ENCODE results near the gene MB. TPM values are rescaled to one million over a fixed set of nuclear protein-coding genes. Genes with fewer than 3 reads are reported as not detected.

Gene MB
- total RNA-seq, 2 donors from 2014 or later: not detected

DNA sequence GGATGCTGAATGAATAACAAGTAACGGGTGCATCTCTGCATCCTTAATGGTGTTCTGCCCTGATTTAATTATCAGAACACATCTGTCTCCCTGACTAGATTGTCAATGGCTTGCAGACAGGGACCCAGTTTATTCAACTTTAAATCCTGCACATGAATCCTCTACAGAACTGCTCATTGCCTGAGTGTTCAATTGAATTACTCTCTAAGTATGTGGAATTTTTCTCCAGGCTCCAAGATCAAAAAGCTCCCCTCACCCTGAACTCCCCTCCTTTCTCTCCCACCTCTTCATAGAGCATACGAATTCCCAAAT lies 11.8 kb downstream of the MB start:
- DNase-seq (ENCODE audit: low spot score): no peak
- Mint-ChIP-seq H3K27me3 (peaks cover 15 to 25% of the 10 kb centered on the region in 2 donors), H3K27ac (no peak overlapping the region), H3K4me1 (ENCODE audit: low read depth in 2 of 2) (no peaks in the 10 kb centered on the region), H3K9me3 (no peaks in the 10 kb centered on the region), H3K4me3 (no peak overlapping the region), H3K36me3 (no peaks in the 10 kb centered on the region)
- ATAC-seq: no peak

GRCh38 chr22:35604621-35605368 lies 12.3 kb downstream of the MB start:
- ATAC-seq (no peak), DNase-seq (ENCODE audit: low spot score) (no peak)
- Mint-ChIP-seq H3K4me1 (ENCODE audit: low read depth in 2 of 2) (no peaks in the 10 kb centered on the region), H3K4me3 (no peak overlapping the region), H3K36me3 (no peaks in the 10 kb centered on the region), H3K27ac (no peak overlapping the region), H3K27me3 (peaks cover 15 to 25% of the 10 kb centered on the region in 2 donors), H3K9me3 (no peaks in the 10 kb centered on the region)

GRCh38 chr22:35601743-35602615 lies 15.2 kb downstream of the MB start:
- DNase-seq (ENCODE audit: low spot score) (no peak), ATAC-seq (peak; percentile 65 to 73)
- Mint-ChIP-seq H3K36me3 (no peaks in the 10 kb centered on the region), H3K27me3 (peaks cover 5 to 9% of the 10 kb centered on the region in 2 donors), H3K9me3 (no peaks in the 10 kb centered on the region), H3K4me1 (ENCODE audit: low read depth in 2 of 2) (no peaks in the 10 kb centered on the region), H3K27ac (no peak overlapping the region), H3K4me3 (no peak overlapping the region)

DNA sequence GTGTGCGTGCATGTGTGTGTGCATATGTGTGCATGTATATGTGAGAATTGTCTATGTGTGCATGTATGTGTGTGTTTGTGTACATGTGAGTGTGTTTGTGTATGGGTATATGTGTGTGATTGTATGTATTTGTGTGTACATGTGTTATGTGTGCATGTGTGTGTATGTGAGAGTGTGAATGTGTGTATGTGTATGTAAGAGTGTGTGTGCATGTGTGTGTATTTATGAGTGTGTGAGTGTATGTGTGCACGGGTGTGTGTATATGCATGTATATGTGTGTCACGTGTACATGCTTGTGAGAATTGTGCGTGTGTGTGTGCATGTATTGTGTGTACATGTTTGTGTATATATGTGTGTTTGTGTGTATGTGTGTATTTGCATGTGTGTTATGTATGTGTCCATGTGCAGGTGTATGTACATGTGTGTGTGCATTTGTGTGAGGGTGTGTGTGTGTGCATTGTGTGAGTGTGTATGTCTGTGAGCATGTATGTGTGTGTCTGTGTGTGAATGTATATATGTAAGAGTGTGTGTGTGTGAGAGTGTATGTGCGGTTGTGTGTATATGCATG lies 16.0 kb downstream of the MB start:
- Mint-ChIP-seq H3K4me1 (ENCODE audit: low read depth in 2 of 2) (no peaks in the 10 kb centered on the region), H3K4me3 (no peak overlapping the region), H3K27ac (no peak overlapping the region), H3K27me3 (peaks cover 0 to 1% of the 10 kb centered on the region in 2 donors), H3K36me3 (no peaks in the 10 kb centered on the region), H3K9me3 (no peaks in the 10 kb centered on the region)
- no peak for ATAC-seq
- DNase-seq (ENCODE audit: low spot score): no peak

GRCh38 chr22:35600476-35600875 lies 16.7 kb downstream of the MB start:
- no peaks in the 10 kb centered on the region for H3K27me3 Mint-ChIP-seq

GRCh38 chr22:35599364-35599763 lies 17.8 kb downstream of the MB start:
- Mint-ChIP-seq H3K27me3 (no peaks in the 10 kb centered on the region), H3K4me3 (no peak overlapping the region), H3K9me3 (no peaks in the 10 kb centered on the region), H3K36me3 (no peaks in the 10 kb centered on the region), H3K27ac (no peak overlapping the region), H3K4me1 (ENCODE audit: low read depth in 2 of 2) (no peaks in the 10 kb centered on the region)
- ATAC-seq (no peak), DNase-seq (ENCODE audit: low spot score) (no peak)

More at GRCh38 chr22:35600476-35600875, 16.7 kb downstream of the MB start:
- H3K36me3 Mint-ChIP-seq: no peaks in the 10 kb centered on the region
- no peaks in the 10 kb centered on the region for H3K4me1 Mint-ChIP-seq (ENCODE audit: low read depth in 2 of 2)
- H3K9me3 Mint-ChIP-seq: no peaks in the 10 kb centered on the region
- no peak for DNase-seq (ENCODE audit: low spot score)
- H3K4me3 Mint-ChIP-seq: no peak overlapping the region
- ATAC-seq: no peak
- H3K27ac Mint-ChIP-seq: no peak overlapping the region

DNA sequence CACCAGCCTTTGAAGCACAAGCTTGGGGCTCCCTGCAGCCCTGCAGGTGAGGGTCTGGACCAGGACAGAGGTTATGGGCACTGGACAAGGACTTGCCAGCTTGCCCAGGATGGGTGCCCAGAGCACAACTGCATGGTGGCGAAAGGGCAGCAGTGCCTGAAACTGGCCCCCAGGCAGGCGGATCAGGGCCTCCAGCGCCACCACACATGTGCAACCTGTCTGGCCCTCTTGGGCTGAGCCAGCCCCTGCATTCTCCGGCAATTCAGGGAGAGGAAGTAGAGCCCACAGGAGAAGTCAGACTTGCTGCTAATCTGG lies 18.8 kb downstream of the MB start:
- Mint-ChIP-seq H3K36me3 (no peaks in the 10 kb centered on the region), H3K9me3 (no peaks in the 10 kb centered on the region), H3K4me1 (ENCODE audit: low read depth in 2 of 2) (no peaks in the 10 kb centered on the region), H3K27ac (no peak overlapping the region), H3K27me3 (peaks cover 0 to 2% of the 10 kb centered on the region in 2 donors), H3K4me3 (no peak overlapping the region)
- no peak for DNase-seq (ENCODE audit: low spot score)
- no peak for ATAC-seq

DNA sequence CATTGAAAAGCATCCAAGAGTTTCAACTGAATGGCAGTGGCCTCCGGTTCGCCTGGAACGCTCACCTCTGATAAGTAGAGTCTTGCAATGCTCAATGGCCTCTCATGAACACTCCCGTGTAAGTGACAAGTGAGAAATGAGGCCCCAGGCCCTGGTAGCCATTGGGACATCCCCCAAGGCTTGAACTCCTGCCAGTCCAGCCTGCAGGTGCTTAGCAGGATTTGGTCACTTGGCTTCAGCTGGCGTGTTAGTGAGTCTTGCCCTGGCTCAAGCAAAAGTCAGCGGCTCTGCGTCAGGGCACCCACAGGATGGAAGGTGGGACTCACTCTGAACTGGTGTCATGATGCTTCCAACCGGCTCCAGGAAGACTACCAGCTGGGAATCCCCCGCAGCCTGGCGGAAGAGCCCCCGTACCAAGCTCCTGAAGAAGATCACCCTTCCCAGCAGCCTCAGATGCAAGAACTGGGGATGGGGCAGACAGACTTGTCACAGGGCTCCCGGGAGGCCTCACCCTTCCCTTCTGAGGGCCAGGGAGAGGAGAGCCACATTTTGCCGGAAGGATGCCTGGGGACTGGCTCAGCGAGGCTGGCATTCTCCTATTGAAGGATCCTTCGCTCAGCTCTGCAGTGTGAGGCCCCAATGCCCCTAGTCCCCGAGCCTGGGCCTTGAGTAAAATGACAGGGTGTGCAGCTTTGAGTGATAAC lies 19.3 kb downstream of the MB start:
- Mint-ChIP-seq H3K9me3 (no peaks in the 10 kb centered on the region), H3K27me3 (peaks cover 0 to 5% of the 10 kb centered on the region in 2 donors)

DNA sequence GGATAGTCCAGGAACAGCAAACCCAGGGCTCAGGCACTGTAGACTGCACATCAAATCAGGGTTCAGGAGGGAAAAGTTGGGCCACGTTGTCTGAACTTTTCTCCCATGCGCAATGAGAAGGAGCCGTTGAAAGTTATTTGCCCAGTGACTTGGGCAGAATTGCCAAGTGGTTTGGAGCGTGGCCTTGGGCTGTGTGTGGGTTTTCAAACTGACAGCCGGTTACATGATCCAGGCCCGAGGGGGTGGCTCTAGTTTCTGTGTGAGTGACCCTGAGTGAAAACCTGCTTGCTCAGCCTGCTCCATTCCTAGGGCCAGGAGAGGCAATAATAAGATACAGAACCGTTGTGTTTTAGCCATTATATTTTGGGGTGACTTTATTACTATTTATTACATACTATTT lies 20.3 kb downstream of the MB start:
- Mint-ChIP-seq H3K4me1 (ENCODE audit: low read depth in 2 of 2) (no peaks in the 10 kb centered on the region), H3K27ac (no peak overlapping the region), H3K27me3 (peaks cover 0 to 5% of the 10 kb centered on the region in 2 donors), H3K36me3 (no peaks in the 10 kb centered on the region), H3K9me3 (no peaks in the 10 kb centered on the region), H3K4me3 (no peak overlapping the region)
- no peak for DNase-seq (ENCODE audit: low spot score)
- no peak for ATAC-seq

More for the DNA sequence above, 19.3 kb downstream of the MB start:
- no peak for DNase-seq (ENCODE audit: low spot score)
- H3K36me3 Mint-ChIP-seq: no peaks in the 10 kb centered on the region
- ATAC-seq: no peak
- H3K4me3 Mint-ChIP-seq: no peak overlapping the region
- no peaks in the 10 kb centered on the region for H3K4me1 Mint-ChIP-seq (ENCODE audit: low read depth in 2 of 2)
- no peak overlapping the region for H3K27ac Mint-ChIP-seq

GRCh38 chr22:35594686-35595085 lies 22.4 kb downstream of the MB start:
- H3K36me3 Mint-ChIP-seq: no peaks in the 10 kb centered on the region
- DNase-seq (ENCODE audit: low spot score) (no peak), ATAC-seq (no peak)
- no peak overlapping the region for H3K4me3 Mint-ChIP-seq
- H3K27ac Mint-ChIP-seq: no peak overlapping the region
- H3K9me3 Mint-ChIP-seq: no peaks in the 10 kb centered on the region
- peaks cover 0 to 5% of the 10 kb centered on the region in 2 donors for H3K27me3 Mint-ChIP-seq
- no peaks in the 10 kb centered on the region for H3K4me1 Mint-ChIP-seq (ENCODE audit: low read depth in 2 of 2)

DNA sequence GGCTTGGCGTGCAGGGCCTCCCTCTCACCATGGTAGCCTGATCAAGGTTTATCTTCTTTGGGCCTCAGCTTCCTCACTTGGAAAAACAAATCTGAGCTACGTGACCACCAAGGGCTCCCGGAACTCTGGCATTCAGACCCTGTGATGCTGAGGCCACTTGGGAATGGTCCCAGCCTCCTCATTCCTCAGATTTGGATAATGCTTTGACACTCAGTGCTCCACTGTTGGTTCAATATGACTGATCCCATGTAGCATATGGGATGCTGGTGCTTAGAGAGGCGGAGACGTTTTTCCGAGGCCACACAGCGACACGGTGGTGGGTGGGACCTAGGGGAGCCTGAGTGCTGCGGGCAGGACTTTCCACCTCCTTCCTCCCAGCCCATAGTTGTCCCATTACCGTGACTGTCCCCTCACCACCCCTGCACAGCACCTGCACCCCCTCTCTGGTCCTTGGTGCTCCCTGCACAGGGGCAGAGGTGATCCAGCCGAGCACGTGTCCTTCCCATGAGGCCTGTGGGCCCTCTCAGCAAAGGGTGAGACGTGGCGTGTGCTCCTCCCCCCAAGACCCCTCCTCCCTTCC lies 23.1 kb downstream of the MB start:
- Mint-ChIP-seq H3K4me1 (ENCODE audit: low read depth in 2 of 2) (no peaks in the 10 kb centered on the region), H3K27ac (no peak overlapping the region), H3K9me3 (no peaks in the 10 kb centered on the region), H3K36me3 (no peaks in the 10 kb centered on the region), H3K4me3 (no peak overlapping the region), H3K27me3 (peaks cover 0 to 5% of the 10 kb centered on the region in 2 donors)
- no peak for DNase-seq (ENCODE audit: low spot score)
- no peak for ATAC-seq

- DNase-seq (ENCODE audit: low spot score) (no peak), ATAC-seq (no peak)
- H3K27ac Mint-ChIP-seq: no peak overlapping the region
- no peaks in the 10 kb centered on the region for H3K9me3 Mint-ChIP-seq
- H3K36me3 Mint-ChIP-seq: no peaks in the 10 kb centered on the region
- H3K4me1 Mint-ChIP-seq (ENCODE audit: low read depth in 2 of 2): no peaks in the 10 kb centered on the region
- H3K27me3 Mint-ChIP-seq: peaks cover 0 to 5% of the 10 kb centered on the region in 2 donors
- no peak overlapping the region for H3K4me3 Mint-ChIP-seq
Measured at GRCh38 chr22:35593071-35593890, 23.8 kb downstream of the MB start.

GRCh38 chr22:35592418-35592967 lies 24.6 kb downstream of the MB start:
- ATAC-seq: peak in 1 of 2 donors; percentile 45
- Mint-ChIP-seq H3K27ac (no peak overlapping the region), H3K27me3 (peaks cover 0 to 5% of the 10 kb centered on the region in 2 donors), H3K4me3 (no peak overlapping the region), H3K9me3 (no peaks in the 10 kb centered on the region), H3K4me1 (ENCODE audit: low read depth in 2 of 2) (no peaks in the 10 kb centered on the region), H3K36me3 (no peaks in the 10 kb centered on the region)
- DNase-seq (ENCODE audit: low spot score): no peak

All from natural killer cell treated with Interleukin-12 subunit alpha and Interleukin-12 subunit beta and Interleukin-15 and Interleukin-18, amount 100 ng/mL, for 72 hours (primary cell).